GM23248 (cell line): ENCODE data around the gene PIP5K1B.

Experiments used
- EZH2 ChIP-seq: fragments of 200-600 bp; sonication (generic); IDR thresholded peaks from 2 replicates; pipeline ENCODE4 v1.6.1; 2018; ENCODE audit warnings: antibody characterized with exemption, mild to moderate bottlenecking; ENCODE audit not compliant: insufficient read depth, poor library complexity, severe bottlenecking
- EZH2phosphoT487 ChIP-seq: fragments of 200-600 bp; sonication (generic); IDR thresholded peaks from 2 replicates; pipeline ENCODE4 v1.6.1; 2018; ENCODE audit warnings: antibody characterized with exemption, moderate library complexity, mild to moderate bottlenecking, low read depth; ENCODE audit not compliant: insufficient read depth

- no peak for TF ChIP-seq EZH2
- no peak for TF ChIP-seq EZH2phosphoT487
Observed at GRCh38 chr9:68669218-68669617, 35.8 kb upstream of the PIP5K1B start.
